GM18907 (cell line): ENCODE measurements around the gene BLVRA.

Source experiments
- ATAC-seq: cut with Tn5 transposase; IDR thresholded peaks from one replicate; pipeline ENCODE4 v1.9.1; 2021; ENCODE audit warnings: mild to moderate bottlenecking, moderate library complexity; ENCODE audit not compliant: unreplicated experiment

The BLVRA gene

DNA sequence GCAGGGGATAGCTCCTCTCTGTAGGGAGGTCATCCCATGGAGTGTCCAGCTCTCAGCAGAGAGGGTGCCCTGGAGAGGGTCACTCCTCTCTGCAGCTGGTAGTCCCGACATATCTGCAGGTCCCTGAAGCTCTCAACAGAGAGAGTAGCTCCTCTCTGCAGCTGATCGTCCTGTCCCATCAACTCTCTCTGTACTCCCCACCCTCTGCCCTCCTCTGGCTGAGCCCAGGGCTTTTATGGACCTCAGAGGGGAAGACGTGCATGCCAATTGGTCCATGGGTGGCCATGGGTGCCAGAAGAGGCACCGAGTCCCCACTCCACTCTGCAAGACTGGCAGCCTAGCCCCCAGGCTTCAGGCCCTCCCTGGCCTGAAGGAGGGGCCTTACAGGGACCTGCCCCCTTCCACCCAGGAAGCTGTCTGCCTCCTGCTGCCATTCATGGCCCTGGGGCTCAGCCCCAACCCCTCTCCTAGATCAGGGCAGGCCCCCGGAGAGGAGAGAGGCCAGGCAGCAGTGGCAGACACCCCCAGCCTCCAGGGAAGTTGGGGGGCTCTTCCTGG lies 9.0 kb upstream of the BLVRA start:
- ATAC-seq = no peak

DNA sequence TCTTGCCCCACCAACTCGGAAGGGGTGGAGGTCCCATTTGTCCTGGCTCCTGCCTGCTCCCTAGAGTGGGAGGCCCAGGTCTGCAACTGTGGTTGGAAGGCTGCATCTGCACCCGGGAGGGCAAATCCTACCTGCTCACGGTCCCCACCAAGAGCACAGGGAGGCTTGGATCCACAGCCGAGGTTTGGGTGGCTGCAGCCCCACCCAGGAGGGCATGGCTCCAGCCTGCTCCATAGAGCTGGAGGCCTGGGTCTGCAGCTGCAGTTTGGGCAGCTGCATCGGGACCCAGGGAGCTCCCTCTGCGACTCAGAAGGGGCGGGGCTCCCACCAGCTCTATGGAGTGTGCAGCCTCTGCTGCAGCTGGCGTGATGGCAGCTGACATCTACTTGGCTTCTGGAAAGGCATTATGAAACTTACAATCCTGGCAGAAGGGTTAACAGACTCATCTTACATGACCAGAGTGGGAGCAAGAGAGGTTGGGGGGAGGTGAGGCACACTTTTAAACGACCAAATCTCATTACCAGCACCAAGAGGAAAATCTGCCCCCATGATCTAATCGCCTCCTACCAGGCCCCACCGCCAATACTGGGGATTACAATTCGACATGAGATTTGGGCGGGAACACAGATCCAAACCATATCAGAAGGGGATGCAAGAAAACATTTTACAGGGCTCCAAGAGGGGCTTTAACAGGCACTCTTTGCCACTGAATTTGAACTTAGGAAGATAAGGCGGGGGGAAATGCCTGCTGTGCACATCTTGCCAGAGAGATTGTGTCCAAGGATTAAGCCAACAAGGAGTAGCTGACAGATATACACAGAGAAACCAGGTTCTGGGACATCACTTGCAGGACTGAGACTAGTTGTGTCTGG lies 8.2 kb upstream of the BLVRA start:
- ATAC-seq = no peak

DNA sequence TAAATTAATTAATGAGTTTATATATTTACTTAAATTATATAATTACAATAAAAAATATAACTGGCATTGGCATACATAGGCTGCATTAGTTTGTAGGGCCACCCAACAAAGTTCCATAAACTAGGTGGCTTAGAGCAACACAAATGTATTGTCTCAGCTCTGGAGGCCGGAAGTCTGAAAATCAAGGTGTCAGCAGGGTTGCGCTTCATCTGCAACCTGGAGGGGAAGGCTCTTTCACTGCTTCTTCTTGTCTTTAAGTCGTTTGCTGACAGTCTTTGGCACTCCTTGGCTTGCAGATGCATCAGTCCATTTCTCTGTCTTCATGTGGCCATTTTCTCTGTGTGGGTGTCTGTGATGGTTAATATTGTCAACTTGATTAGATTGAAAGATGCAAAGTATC lies 6.1 kb upstream of the BLVRA start:
- no peak for ATAC-seq

DNA sequence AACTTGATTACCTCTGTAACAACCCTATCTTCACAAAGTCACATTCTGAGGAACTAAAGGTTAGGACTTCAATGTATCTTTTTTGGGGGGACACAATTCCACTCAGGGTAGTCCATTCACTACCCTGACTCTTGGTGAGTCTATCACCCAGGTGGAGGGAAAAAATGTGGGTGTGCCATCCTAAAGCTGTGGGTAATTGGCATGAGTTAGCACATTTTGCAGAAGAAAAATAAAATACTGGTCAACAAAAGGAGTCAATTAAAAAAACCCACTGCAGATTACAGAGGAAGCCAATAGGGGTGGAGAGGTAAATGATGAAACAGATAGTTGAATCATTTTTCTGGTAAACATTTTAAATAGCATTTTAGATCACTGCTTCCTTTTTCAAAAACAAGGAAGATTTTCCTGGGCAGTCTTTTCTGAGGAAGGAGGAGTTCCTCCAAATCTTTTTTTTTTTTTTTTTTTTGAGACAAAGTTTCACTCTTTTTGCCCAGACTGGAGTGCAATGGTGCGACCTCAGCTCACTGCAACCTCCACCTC lies 5.1 kb upstream of the BLVRA start:
- ATAC-seq = no peak

DNA sequence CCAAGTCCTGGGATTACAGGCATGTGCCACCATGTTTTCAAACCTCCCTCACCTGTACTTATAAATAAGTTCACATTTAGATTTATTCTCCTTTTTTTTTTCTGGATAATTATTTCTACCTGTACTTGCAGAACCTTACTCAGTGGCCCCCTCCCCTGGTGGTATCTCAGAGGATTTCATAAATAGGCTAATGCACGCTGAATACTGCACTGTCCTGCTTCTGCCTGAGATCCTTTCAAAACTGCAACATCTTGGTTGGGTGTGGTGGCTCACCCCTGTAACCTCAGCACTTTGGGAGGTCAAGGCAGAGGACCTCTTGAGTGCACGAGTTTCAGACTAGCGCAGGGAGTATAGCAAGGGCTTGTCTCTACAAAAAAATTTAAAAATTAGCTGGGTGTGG lies 4.6 kb upstream of the BLVRA start:
- no peak for ATAC-seq

DNA sequence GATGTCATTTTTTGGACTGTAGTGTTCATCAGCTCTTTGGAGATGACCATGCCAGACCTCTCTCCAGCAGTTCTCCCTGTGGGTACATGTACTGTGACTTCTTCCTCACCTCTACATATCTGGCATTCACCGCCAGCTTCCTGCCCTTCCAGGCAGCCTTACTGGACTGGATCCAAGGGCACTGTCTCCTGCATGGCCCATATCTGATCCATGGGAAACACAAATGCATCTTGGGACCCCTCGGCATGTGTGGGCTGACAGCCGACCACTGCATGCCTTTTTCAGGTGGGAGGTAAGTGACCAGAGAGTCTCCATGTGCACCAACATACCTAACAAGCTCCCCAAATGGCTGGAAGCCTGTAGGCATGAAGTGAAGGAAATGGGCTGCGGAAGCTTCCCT lies 3.9 kb upstream of the BLVRA start:
- ATAC-seq = no peak

DNA sequence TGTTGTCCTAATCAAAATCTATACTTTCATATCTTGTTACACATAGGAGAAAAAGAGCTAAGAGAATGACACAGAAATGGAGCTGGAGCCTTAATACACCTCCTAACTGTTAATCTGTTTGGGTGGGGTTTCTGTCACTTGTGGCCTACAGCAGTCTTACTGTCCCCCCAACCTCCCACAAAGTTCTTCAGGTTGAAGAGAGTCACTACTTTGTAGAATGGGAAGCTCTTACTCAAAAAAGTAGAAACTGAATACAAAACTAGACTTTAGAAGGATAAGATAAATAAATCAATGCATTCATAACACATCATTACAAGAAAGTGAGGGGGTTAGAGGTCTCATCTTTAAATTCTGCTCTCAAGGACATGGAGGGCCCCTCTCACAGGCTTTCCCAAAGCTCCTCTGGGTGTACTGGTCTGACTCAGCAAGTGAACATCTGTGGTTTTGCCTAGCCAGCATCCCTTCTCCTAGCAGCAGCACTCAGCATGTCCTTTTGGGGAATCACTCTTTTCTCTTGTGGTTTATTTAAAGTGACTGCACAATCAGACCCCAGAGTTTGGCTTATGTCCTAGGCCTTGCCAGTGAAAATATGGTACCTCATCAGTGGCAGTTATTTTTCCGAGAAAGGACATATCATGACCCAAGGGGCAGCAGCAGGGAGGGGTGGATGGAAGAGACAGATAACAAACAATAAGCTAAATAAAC lies 2.0 kb upstream of the BLVRA start:
- no peak for ATAC-seq

DNA sequence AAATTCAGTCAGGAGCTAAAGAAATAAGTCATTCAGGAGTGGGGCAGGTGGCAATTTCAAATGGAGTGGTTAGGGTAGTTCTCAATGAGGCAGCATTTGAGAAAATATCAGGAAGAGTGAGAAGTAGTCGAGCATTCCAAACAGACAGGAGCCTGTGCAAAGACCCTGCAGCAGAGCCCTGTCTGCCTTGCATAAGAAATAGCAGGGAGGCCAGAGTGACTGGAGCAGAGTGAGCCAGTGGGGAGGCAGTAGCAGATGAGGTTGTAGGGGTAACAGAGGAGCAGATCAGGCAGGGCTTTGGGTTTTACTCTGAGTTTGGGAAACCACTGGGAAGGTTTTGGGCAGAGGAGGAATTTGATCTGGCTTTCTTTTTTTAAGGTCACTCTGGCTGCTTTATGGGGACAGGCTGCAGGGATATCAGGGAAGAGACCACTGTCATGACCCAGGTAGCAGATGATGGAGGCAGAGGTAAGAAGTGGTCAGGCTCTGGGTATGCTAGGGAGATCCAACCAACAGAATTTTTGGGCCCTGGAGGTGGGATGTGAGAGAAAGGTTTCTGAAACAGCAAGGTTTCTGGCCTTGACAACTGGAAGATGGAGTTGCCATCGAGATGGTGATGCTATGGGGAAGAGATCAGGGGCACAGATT lies 1.3 kb upstream of the BLVRA start:
- ATAC-seq = no peak

DNA sequence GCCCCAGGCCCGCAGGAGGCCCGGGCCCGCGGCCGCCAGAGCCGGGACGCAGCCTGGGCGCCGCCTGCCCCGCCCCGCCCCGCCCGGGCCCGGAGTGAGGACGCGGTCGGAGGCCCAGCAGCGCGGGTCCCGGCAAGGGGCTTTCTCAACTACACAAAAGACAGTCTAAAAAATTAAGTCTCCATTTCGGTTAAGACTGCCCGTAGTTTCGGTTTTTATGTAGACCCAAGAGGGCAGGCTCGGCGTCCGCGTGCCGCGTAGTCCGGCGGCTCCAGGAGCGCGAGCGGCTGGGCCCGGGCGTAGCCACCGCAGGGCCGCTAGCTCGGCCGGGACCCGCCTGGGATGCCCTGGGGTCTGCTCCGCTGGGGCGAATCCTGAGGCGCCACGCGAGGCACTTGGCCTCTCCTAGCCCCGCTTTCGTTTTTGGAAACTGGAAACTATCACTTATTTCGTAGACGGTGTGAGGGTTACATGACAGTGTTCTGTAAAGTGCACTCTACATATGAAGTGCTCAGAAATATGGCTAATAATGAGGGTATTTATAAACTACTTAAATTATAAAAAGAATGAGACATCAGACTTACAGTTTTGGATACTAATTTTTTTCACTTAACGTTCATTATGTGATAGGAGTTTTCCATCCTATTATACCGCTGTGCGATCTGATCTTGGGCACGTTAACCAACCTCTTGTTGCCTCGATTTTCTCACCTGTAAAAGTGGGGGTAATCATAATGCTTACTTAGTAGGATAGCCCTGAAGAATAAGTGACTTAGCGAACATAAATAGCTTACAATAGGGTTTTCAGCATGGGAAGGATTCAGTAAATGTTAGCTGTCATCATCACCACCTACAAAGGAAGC lies 573 bp downstream of the BLVRA start:
- peak; percentile 71 for ATAC-seq

DNA sequence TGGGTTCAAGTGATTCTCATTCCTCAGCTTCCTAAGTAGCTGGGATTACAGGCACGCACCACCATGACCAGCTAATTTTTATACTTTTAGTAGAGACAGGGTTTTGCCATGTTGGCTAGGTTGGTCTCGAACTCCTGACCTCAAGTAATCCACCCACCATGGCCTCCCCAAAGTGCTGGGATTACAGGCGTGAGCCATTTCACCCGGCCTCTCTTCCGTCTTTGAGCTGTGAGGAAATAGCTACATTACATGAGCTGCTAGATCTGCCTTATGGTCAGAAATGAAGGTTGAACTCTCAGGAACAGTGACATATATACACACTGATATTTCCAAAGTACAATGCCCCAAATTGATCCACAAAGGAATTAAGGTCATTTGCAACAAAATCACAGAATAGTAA lies 2.4 kb downstream of the BLVRA start:
- ATAC-seq = no peak

DNA sequence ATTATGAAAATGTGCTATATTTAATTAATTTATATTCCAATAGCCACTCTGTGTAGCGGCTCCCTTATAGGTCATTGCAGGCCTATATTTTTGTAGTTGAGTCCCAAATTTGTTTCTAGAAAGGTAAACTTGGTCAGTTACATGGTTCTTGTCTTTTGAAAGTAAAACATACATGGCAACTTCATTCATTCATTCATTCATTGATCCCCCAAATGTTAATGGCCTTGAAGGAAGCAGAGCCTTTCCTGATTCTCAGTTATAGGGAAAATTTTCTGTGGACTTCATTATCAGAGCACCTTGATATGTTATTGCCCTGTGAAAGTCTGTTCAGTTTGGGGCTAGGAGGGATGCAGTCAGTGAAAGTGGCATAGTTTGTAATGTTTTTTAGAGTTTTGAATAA lies 2.9 kb downstream of the BLVRA start:
- no peak for ATAC-seq

DNA sequence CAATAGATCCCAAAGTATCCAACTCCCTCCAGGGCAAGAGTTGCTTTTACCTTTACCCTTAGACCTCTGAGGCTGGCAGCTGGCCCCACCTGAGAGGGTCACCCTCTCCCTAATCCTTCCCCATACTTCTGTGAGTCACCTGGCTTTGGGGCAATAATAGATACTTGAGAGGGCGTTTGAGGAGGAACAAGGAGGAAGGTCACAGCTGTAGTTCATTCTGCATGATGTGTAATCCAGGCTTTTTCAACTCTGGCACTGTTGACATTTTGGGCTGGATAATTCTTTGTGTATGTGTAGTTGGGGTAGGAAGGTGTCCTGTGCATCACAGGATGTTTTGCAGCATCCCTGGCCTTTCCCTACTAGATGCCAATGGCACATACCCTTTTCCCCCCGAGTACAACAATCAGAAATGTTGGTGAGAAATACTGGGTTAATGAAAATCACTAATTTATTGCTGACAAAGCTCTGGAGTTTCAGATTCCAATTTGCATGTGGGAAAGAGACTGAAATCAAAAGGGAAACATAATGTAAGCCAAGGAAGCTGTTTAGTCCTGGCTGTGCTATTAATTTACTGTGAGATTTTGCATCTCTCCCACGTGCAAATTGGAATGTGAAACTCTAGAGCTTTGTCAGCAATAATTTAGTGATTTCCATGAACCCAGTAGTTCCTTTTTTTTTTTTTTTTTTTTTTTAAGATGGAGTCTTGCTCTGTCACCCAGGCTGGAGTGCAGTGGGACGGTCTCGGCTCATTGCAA lies 3.6 kb downstream of the BLVRA start:
- no peak for ATAC-seq

DNA sequence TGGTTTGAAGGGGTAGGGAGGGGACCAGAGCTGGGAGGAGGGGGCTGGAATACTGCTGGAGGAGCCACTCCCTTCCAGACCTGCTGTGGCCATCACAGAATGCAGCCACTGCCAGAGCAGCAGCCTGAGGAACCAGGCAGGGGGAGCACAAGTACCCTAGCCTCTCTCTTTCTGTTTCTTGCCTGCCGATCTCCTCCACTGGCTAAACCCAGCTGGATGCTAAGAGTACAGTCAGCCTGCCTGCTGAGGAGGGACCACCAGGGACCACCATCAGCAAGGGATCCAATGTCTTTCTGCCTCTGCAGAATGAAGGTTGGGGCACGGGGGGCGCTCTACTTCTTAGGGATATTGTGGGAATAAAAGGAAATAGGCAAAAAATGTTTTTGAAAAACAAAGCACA lies 4.7 kb downstream of the BLVRA start:
- ATAC-seq = no peak

DNA sequence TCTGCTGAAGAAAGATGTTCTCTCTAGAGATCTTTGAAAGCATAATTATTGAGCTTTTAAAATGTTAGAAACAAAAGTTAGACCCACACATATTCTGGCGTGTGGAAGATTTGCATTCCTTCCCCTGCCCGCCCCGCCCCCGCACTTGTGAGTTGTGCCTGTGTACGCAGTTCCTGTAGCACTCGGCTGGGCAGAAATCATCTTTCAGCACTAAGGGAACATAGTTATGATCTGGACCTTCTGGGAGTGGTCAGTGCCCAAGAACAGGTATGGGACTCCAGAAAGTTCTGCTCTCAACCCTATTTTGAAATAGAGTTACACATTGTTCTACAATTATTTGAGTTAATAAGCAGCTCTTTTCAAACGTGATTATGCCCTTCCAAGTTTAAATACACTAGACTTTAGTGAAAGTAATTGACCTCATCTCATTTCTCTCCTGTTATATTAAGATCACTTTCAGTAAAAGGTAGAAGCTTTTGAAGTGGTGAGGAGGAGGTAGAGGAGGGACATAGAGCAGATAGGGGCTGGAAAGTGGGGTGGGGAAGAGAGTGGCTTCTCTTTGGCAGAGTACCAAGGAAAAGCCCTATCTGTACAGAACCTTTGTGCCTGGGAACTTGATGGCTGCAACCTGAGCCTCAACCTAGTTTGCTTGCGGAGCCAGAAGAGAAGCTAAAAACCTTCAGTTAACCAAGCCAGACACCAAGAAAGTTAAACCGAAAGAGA lies 5.7 kb downstream of the BLVRA start:
- peak; percentile 64 for ATAC-seq

DNA sequence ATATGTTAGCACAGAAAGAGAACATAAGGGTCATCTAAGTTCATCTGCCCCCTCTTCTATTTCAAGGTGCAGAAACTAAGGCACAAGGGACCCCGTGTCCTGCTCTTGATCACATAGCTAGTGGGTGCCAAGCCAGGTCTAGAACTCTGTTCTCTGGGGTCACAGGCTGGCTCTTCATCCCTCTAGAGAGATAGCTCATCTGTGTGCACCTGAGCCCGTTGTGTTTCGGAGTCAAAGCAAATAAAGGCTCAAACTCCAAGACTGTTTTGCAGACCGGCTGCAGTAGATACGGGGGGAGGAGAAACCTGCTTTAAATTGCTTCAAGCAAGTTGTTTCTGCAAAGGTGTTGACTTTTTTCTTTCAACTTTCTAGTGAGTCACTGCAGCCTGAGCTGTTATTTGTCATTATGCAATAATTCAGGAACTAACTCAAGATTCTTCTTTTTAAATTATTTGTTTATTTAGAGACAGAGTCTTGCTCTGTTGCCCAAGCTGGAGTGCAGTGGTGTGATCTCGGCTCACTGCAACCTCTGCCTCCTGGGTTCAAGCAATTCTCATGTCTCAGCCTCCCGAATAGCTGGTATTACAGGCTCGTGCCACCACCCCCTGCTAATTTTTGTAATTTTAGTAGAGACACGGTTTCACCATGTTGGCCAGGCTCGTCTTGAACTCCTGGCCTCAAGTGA lies 6.5 kb downstream of the BLVRA start:
- no peak for ATAC-seq

DNA sequence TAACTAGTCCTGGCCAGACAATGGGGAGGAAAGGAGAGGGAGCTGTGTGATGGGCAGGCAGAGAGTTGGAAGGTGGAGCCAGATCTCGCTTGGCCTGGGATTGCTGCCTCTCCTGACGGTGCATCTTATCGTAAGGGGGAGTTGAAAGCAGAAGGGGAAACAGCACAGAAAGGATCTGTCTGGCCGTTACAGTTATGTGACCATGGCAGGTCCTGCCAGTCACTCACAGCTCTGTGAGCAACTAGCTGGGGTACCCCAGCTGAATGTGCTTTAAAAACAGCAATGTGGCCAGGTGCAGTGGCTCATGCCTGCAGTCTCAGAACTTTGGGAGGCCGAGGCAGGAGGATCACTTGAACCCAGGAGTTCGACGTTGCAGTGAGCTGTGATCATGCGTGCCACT lies 8.1 kb downstream of the BLVRA start:
- ATAC-seq = no peak

DNA sequence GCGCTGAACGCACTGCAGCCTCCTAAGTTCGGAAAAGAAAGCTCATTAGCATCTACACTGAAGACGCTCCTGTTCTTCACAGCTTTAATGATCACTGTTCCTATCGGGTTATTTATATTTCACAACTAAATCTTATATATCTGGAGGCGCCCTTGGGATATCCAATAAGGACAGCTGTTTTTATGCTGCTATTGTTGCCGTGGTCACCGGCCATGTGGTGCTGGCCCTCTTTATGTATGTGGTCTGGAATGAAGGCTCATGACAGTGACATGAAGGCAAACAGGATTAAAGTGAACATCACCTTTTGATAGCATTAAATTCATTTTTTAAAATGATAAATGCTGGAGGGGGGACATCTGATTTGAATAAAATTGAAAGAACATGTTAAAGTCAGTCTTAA lies 8.8 kb downstream of the BLVRA start:
- no peak for ATAC-seq

DNA sequence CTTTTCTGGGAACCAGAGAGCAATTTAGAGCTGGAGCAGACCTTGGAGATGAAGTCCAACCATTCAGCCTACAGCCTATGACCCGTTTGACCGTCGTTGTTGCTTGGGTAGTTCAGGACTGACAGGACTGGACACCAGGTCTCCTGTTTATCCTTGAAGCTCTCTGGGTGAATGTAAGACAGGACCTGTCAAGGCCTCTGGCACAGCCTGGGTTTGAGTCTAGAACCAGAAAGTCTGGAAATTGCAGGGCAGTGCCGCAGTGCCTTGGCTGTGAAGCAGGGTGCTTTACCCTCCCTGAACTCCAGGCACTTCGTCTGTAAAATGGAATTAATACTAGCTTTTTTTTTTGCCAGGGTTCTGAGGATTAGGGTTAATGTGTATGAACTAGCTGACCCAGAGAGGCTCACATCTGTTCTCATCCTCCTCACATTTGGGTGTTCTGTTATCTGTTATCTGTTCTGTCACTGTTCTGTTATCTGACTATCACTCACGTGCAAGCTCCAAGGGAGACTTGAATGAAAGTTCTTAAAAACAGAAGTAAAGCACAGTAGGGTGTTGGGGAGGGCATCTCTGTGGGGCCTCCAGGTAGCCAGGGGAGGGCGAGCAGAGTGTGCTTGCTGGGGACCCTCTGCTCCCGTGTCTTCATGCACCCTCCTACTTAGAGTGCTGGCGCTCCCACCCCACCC lies 9.9 kb downstream of the BLVRA start:
- no peak for ATAC-seq
